ENCODE results near the gene PNCK.
"Not testable (repeated sequence)": the region's sequence is repeated elsewhere in the genome, so short reads cannot be mapped to it uniquely, and the experiment has no call there.

Gene PNCK

DNA sequence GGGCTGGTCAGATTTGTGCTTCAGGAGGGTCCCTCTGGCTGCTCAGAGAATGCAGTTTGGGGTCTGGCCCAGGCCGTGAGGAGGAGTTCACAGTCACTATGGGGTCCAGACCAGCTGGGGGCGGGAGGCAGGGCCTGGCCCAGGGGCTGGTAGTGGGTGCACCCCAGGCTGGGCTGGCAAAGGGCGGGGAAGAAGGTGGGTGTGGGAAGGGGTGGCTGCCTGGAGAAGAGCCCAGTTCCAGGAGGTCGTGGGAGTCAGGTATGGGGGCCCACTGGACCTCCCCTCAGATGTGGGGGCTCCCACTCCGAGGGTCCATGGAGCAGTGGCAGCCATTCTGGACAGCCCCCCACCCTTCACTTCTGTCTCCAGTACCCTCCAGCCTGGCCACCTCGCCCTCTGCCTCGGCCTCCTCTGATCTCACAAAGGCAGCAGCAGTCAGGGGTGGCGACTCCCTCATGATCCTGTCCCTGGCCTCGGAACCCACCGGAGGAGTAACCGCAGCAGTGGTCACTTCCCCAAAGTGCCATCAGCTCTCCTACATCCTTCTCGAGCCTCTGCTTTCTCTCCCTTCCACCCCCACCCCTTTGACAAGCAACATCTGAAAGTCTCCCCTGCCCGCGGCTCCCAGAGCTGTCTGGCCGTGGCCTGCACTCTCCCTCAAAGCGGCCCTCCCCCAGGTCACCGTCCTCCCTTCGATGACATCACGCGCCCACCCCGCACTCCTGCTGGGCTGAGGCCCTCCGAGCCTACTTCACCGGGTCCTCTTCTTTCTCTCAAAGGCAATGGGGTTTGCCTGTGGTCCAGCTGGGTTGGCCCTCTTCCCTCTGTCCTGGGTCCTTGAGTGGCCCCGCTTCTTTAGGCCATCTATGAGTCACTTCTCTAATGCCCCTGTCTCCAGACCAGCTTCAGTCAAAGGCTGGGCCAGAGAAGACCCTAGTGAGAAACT, 12.4 kb upstream of the PNCK start:
- DNase-seq: no peak

- DNase-seq: no peak
Observed at GRCh38 chrX:153685156-153685536, 11.5 kb upstream of the PNCK start.

DNA sequence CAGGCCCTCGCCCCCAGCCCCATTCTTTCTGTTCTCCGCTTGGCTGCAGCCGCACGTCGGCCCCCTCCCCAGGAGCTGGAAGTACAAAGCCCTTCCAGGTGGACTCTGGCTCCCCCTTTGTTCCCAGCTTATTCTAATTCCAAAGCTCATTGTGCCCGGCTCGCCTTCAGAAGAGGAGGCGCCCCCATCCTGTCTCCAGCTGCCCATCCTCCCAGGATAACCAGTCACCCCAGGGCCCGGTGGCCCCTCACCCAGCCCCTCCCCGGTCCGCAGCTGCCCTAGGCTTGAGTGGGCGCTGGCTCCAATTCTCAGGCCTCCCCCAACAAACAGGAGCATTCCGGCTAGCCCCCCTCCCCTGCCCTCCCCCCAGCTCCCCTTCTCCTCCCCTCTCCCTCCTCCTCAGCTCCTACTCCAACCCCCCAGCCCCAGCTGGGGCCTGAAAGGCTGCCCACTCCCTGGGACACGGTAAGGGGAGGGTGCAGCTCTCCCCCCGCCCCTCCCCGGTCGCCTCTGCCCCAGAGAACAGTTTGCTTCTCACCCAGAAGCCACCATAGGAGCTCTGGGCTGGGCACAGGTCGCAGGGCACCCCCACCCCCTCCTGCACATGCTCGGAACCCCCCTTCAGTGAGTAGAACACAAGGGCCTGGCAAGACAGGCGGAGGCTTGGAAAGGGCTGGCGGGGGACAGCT, 11.0 kb upstream of the PNCK start:
- DNase-seq: no peak

DNA sequence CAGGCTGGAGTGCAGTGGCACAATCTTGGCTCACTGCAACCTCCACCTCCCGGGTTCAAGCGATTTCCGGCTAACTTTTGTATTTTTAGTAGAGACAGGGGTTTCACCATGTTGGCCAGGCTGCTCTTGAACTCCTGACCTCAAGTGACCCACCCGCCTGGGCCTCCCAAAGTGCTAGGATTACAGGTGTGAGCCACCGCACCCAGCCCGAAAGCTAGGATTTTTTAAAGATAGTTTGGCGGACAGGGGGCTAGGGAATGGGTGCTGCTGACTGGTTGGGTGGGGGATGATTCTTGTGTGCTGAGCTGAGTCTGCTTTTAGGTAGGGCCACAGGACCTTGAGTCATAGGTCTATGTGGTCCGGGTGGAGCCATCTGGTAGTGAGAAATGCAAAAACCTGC, 9.9 kb upstream of the PNCK start:
- not testable (repeated sequence) for DNase-seq

DNA sequence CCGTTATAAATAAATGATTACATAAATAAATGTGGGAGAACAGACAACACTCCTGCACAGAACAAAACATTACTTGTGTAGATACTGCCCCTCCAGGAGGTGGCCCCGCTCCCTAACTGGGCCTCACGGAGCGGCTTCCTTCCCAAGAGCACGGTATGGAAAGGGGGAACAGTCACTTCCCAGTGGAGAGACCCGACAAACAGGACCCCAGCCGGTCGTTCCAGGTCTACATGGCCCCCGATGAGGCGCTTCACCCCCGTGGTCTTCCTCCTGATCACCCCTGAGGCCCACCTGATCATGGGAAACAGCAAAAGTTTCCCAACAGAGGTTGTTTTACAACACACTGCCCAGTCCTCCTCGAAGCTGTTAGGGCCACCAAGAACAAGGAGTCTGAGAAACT, 7.6 kb upstream of the PNCK start:
- DNase-seq: no peak

DNA sequence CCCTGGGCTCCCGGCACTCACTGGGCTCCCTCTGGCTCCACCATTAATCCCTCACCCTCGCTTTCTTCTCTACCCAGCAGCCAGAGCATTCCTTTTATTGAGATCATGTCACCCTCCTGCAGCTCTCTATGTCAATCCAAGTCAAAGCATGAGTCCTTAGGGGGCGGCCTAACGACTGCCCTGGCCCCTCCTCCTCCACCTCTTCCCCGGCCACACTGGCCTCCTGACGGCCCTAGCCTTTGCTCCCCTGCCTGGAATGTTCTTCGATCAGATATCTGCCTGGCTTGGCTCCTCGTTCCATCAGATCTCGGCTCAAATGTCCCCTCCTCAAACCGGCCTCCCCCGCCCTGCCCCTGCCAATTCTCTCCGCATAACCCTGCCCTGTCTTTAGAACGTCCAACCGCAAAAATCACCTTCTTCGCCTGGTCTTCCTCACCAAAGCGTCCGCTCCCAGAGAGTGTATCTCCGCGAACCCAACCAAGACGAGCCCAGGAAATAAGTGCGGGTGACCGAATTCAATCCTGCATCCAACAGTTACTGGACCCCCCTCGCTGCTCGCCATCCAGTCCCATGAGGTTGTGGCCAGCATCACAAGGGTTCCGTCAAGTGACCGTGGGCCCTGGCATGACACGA, 722 bp upstream of the PNCK start:
- DNase-seq: no peak

GRCh38 chrX:153672531-153673427, 834 bp downstream of the PNCK start:
- no peak for DNase-seq

GRCh38 chrX:153671589-153672530, 1.8 kb downstream of the PNCK start:
- DNase-seq: no peak

DNA sequence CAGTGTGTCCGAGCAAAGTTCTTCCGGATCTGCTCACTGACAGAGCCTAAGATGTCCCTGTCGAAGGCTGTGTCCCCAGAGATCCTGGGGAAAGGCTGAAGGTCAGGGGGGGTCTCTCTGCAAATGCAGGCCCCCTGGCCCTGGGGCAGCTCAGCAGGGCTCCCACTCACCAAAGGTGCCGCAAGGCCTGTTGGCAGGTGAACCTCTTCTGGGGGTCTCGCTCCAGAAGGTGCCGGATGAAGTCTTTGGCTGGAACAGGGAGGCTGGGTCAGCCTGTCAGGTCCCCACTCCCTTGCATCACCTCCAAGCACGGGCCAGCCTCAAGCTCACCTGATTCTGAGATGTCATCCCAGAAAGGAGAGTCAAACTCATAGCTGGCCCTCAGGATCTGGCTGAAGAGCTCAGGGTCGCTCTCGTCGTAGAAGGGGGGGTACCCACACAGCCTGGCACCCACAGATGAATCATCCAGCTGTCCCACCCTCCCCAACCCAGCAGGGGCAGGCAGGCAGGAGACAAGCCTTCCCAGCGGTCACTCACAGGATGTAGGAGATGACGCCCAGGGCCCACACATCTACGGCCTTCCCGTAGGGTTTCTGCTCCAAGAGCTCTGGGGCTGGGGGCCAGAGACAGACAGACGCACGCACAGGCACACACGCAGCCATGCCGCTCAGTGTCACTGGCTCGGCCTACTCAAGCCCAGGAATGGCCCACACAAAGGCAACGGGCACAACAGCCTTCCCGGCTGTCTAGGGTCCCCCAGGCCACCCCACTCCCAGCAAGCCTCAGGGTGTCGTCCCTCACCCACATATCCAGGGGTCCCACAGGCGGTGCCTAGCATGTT, 2.6 kb downstream of the PNCK start:
- DNase-seq: no peak

DNA sequence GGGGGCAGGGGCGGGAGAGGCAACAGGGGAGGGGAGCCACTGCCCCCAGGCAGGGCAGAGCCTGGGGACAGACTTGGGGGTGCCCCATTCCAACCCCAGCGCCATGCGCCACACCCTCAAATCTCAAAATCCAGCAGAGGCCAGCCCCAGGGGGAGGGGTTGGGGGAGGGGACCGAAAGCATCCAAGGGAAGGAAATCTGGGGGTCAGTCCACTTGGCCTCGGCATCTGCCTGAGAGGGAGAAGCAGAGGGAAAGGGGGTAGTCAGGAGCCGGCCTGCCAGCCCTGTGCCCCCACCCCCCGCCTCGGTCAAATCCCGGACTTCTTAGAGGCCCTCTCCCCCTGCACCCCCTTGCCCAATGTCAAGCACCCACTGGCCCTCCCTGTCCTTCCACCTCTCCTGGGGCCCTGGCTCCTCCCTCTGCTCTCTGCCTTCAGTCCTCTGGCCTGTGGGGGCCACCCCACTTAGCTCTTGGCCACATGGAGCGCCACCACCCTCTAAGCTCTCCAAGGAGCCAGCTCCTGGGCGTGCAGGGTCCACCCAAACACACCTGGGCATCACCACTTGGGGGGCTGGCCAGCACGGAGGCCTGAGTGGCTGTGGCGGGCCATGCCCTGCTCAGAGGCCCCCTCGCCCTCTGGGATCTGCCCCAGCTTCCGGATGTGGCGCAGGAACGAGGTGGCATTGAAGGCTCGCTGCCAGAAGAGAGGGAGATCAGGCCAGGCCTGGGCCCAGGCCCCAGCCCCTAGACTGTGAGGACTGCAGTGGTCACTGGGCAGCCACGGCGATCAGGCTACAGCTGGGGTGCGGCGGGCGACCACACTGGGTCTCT, 3.5 kb downstream of the PNCK start:
- DNase-seq: no peak

- peak; percentile 49 for DNase-seq
Observed at GRCh38 chrX:153669174-153669890, 4.3 kb downstream of the PNCK start.

DNA sequence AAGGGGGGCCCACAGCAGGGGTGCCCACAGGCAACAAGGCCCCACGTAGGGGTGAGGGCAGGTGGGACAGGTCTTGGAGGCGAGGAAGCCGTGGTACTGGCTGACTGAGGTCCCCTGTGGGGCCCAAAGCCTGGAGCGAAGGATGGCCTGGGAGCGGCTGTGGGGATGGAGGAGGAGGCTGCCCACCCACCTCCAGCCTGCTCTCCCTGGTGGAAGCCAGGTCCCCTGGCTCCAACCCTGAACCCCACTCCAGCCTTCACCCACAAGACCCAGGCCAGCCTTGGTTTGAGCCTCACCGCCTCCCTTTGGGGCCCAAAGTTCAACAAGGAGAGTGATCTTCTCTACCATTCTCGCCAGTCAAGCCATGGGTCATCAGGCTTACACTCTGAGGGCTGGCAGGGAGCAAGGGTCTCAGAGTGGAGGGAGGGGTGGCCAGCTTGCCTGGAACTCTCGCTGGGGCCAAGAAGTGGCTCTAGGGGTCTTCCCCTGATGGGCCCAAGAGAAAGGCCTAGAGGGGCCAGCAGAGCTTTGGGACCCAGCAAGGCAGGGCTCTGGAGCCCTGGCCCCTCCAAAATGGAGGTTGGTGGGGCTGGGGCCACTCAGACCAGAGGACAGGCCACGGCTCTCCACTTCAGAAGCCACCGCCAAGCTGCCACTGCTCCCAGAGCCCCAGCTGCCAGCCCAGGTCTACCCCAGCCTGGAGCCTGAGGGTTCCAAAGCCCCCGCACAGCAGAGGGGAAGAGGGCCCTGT, 5.0 kb downstream of the PNCK start:
- no peak for DNase-seq

DNA sequence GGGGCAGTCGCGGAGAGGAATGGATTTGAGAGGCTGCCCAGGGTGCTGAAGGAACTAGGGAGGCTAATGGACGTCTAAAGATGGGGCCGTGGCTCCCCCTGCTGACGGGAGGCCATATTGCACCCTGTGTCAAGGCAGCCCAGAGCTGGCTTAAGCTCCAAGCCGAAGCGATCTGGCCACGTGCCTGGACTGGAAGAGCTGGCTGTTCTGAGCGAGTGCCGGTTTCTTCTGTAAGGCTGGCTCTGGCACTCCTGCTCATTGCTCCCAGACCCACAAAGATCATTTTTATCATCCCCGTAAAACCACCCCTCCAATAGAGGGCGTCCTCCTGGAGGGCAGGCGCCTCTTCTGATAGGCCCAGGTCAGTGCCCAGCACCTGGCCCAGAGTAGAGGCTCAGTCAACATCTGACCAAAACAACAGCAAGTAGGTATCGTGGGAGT, 5.6 kb downstream of the PNCK start:
- peak; percentile 83 for DNase-seq

DNA sequence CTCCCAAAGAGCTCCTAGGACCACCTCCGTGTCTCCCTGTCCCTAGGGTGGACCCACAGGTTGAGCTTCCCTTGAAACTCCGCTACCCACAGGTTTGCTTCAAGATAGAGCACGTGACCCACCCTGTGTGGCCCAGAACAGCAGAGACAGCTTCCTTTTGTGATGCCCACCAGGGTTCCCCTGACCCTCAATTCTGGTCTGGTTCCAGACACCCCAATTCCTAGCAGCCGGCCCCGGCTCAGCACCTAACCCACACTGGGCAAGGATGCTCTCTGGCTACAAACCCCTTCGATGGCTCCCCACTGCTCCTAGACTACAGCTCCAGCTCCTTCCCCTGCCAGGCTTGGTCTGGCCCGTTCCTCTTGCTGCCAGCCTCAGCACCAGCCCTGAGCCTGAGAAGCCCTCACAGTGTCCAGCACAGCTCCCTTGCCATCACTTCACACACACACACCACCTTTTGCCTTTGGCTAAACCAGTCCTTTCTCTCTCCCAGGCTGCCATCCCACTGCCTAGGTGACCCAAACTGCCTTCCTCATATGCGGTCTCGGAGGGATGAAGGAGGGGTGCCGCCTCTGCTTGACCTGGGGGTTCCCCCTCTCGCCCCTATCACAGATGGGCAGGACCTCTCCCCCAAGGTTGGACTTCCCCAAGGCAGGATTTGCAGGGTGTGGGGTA, 6.2 kb downstream of the PNCK start:
- no peak for DNase-seq

DNA sequence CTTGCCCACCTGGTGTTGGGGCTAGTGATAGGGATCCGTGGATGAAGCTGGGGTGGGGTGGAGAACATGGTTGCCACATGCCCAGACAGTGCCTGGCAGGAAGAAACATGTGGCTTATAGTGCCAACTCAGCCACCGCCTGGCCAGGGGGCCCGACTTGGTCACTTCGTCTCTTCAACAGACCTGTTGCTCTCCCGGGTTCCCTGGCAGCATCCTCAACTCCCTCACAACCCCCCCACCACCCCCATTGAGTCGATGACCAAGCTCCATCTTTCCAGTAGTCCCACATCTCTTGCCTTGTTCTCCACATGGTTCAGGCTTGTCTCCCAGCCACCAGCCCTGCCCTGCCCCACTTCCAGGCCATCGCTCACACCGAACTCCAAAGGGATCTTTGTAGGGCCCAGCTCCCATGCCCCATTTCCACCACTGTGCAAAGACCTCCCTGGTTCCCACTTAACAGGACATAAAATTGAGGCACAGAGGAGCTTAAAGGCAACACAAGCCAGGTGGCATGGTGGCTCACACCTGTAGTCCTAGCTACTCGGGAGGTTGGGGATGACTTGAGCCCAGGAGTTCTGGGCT, 7.8 kb downstream of the PNCK start:
- no peak for DNase-seq

GRCh38 chrX:153662266-153662665, 11.3 kb downstream of the PNCK start:
- DNase-seq: peak; percentile 60

- DNase-seq: no peak
Observed at GRCh38 chrX:153659268-153659667, 14.3 kb downstream of the PNCK start.
